HG02759 (cell line): ENCODE measurements around the gene BTN2A1.
"Not testable (repeated sequence)": the region's sequence is repeated elsewhere in the genome, so short reads cannot be mapped to it uniquely, and the experiment has no call there.

Experiments
- ATAC-seq: cut with Tn5 transposase; IDR thresholded peaks from one replicate; pipeline ENCODE4 v1.9.1; 2021; ENCODE audit warnings: mild to moderate bottlenecking, moderate library complexity; ENCODE audit not compliant: unreplicated experiment

Gene BTN2A1

GRCh38 chr6:26431258-26432172, 26.2 kb upstream of the BTN2A1 start:
- ATAC-seq, result no peak

DNA sequence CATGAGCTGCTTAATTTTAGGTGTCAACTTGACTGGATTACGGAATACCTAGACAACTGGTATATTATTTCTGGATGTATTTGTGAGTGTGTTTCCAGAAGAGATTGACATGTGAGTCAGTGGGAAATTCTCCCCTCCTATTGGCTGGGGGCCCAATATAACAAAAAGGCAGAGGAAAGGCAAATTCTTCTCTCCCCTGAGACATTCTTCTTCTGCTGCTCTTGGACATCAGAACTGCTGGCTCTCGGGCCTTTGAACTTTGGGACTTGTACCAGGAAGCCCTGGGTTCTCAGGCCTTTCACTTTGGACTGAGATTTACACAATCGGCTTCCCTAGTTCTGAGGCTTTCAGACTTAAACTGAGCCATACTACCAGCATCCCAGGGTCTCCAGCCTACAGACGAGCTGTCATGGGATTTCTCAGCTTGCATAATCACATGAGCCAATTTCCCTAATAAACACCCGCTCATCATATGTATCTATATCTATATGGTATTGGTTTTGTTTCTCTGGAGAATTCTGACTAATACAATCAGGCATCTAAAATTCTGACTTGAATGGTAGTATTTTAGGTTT, 25.0 kb upstream of the BTN2A1 start:
- no peak for ATAC-seq

- ATAC-seq, result not testable (repeated sequence)
These were observed 24.1 kb upstream of the BTN2A1 start for GRCh38 chr6:26433680-26434079.

DNA sequence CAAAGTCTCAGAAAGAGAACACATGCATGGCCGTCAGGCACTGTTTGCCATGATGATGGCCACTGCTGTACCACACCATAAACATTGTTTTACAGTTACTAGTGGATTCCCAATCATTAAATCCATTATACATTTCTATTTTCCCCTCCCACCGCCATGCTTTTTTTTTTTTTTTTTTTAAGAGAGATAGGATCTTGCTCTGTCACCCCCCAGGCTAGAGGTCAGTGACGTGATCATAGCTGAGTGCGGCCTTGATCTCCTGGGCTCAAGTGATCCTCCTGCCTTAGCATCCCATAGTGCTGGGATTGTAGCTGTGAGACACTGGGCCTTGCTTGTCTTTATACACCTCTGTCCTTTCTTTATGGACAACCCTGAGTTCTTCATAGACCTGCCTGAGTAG, 21.7 kb upstream of the BTN2A1 start:
- ATAC-seq, result no peak

DNA sequence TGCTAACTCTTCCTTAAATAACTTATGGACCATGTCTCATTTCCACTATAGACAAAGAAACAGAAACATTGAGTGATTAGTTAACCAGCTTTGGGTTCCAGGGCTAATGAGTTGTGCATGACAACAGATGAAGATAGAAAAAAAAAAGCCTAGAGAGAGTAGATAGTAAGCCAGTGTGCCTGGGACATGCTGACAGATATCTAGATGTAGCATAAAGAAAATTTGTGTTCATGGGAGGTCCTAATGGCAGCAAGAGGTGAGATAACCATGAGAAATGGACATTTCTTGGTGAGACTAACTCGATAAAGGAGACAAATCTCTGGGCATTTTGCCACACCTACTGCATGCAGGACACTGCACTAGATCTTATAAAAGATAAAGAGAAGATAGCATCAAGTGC, 20.2 kb upstream of the BTN2A1 start:
- no peak for ATAC-seq

DNA sequence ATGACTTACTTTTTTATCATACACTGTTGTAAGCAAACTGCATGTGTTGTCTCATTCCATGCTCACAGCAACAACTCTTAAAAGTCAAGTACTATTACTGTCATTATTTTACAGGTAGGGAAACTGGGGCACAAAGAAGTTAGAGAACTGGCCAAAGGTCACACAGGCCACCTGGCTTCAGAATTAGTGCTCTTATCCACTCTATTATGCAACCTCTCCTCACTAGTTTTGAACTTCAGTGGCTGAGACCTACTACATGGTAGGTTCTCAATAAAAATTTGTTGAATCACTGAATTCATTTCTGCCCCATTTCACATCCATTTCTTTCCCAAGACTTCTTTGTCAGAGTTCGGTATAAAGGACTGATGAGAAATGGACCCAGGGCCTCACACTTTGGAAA, 19.8 kb upstream of the BTN2A1 start:
- no peak for ATAC-seq

GRCh38 chr6:26439151-26440125, 18.3 kb upstream of the BTN2A1 start:
- ATAC-seq, result no peak

DNA sequence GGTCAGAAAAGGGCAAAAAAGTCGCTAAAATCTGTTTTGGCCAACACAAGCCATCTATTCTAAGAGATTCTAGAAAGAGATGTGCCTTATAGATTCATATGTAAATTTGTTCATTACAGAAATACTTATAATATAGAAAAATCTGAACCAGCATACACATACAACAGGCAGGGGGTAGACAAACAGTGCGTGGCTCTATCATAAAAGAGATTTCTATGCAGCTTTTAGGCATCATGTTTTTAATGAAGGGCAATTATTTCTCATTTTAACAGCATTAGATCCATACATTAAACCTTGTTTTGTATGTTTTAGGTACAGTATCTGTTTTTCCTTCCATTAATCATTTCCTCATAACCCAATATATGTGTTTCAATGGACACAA, 16.8 kb upstream of the BTN2A1 start:
- no peak for ATAC-seq

DNA sequence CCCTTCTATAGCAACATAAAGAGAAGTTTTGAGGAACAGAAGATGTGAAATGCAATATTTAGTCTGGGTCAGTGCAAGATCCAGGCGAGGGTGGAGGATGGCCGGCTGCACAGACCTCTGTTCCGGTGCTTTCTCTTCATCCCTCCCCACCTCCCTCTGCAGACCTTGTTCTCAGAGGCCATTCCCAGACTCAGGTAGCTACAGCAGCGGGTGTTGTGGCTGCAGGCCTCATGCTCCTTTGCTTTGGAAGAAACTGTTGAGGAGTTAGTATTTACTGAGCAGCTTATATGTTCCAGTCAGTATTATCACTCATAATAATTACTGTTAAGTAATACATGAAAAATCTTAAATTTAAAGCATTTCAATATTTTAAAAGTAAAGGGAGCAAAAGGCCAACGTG, 15.8 kb upstream of the BTN2A1 start:
- ATAC-seq, result no peak

DNA sequence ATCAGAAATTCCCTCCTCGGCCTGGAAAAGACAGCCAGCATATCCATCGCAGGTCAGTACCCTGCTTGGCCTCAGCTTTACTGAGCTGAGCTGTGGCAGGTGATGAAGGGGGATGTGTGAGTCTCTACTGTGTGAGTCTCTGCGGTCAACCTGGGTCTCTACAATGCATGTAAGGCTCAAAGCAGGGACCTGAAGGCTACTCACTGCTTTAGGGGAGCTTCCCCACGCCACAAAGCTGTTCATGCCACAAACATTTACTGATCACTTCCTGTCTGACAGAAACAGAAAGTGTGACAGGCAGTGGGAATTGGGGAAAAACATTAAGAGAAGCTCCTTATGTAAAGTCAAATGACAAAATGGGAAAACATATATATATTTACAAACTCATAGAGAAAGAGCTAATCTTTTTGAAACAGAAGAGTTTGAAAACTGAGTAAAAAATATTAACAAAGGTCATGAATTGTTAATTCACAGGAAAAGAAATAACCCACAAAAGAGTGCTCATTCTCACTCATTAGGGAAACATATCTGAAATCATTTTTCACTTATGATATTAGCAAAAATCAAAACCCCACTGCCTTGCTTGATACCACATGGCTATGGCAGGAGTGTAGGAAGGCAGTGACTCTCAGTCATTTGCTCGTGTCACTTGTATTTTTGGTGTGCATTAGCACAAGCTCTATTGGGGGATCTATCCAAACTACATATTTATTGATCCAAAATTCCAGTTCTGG, 11.7 kb upstream of the BTN2A1 start:
- peak; percentile 88 for ATAC-seq

GRCh38 chr6:26447257-26447656, 10.5 kb upstream of the BTN2A1 start:
- no peak for ATAC-seq

- no peak for ATAC-seq
These were observed 7.5 kb upstream of the BTN2A1 start for GRCh38 chr6:26450240-26450639.

- ATAC-seq, result no peak
These were observed 5.0 kb upstream of the BTN2A1 start for GRCh38 chr6:26452631-26453235.

GRCh38 chr6:26454631-26455030, 3.1 kb upstream of the BTN2A1 start:
- no peak for ATAC-seq

GRCh38 chr6:26455357-26455970, 2.3 kb upstream of the BTN2A1 start:
- no peak for ATAC-seq

DNA sequence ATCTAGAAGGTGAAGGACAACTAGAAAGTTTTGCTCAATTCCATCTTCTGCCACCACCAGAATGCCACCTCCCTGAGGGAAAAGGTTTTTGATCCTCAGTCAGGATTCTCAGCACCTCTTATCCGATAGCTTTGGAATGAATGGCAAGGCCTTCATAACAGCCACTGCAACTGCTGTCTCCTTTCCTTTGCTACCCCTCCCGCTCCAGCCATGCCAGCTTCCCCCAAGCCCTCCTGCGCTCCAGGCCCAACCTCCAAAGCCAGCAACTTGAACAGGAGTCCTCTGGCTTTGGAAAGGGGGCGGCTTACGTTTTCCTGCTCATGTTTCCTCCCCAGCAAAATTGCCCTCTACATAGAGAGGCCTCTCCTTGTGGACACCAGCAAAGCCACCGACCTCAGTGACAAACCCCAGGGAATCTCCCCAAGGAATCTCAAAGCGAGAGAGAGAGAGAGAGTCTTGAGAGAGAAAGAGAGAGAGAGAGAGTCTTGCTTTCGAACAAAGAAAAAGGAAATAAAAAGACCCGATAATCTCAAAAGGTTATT, 420 bp upstream of the BTN2A1 start:
- ATAC-seq, result peak; percentile 27

DNA sequence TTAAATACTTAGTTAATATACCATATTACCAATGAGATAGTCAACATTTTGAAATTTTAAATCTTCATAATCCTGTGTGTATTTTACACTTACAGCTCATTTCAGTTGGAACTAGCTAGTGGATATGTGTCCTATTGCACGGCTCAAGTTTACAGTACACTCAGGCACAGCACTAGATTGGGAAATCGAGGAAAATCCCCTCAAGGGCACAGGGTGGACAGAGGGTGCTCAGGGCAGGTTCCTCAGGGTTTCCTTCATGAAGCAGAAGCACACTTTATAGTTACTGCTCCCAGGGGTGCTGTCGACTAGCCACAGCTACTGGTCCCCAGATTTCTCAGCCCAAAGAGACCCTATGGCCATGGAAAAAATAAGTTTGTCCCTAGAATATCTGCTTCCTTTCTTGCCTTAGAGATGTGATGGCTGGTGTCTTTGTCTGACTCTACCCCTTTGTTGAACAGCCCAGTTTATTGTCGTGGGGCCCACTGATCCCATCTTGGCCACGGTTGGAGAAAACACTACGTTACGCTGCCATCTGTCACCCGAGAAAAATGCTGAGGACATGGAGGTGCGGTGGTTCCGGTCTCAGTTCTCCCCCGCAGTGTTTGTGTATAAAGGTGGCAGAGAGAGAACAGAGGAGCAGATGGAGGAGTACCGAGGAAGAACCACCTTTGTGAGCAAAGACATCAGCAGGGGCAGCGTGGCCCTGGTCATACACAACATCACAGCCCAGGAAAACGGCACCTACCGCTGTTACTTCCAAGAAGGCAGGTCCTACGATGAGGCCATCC, 1.5 kb downstream of the BTN2A1 start:
- ATAC-seq, result no peak

DNA sequence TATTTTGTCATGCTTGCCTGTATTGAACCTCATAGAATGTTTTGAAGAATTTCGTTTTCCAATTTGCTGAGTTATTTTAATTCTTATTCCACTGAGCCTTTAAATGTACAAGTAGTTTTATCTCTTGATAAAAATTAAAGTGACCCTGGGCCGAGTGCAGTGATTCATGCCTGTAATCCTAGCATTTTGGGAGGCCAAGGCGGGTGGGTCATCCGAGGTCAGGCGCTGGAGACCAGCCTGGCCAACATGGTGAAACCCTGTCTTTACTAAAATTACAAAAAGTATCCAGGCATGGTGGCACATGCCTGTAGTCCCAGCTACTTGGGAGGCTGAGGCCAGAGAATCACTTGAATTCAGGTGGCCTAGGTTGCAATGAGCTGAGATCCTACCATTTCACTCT, 3.6 kb downstream of the BTN2A1 start:
- ATAC-seq, result not testable (repeated sequence)

GRCh38 chr6:26464014-26464413, 6.3 kb downstream of the BTN2A1 start:
- no peak for ATAC-seq
